Panc1 (cell line): ENCODE results near the gene STK17B.

ENCODE experiments used
- POLR2AphosphoS5 ChIP-seq: IDR thresholded peaks from 2 replicates; pipeline ENCODE4 v1.6.1; 2012; ENCODE audit warnings: mild to moderate bottlenecking, low read depth, low read length, moderate library complexity
- TF ChIP-seq, protein P1 (sequence below): fragments of 450-650 bp; IDR thresholded peaks from 2 replicates; pipeline ENCODE4 v1.5.1; 2017; ENCODE audit warnings: mild to moderate bottlenecking

DNA sequence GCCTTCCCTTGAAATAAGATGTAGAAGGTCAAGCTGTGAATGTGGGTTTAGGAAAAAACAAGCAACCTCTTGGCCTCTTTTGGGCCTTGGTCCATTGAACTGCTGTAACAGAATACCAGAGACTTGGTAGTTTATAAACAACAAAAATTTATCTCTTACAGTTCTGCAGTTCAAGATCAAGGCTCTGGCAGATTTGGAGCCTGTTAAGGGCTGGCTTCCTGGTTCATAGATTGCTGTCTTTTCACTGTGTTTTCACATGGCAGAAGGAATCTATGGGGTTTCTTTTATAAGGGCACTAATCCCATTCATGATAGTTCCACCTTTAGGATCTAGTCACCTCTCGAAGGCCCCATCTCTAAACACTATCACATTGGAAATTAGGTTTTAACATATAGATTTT lies 20.2 kb upstream of the STK17B start:
- TF ChIP-seq, protein P1, sequence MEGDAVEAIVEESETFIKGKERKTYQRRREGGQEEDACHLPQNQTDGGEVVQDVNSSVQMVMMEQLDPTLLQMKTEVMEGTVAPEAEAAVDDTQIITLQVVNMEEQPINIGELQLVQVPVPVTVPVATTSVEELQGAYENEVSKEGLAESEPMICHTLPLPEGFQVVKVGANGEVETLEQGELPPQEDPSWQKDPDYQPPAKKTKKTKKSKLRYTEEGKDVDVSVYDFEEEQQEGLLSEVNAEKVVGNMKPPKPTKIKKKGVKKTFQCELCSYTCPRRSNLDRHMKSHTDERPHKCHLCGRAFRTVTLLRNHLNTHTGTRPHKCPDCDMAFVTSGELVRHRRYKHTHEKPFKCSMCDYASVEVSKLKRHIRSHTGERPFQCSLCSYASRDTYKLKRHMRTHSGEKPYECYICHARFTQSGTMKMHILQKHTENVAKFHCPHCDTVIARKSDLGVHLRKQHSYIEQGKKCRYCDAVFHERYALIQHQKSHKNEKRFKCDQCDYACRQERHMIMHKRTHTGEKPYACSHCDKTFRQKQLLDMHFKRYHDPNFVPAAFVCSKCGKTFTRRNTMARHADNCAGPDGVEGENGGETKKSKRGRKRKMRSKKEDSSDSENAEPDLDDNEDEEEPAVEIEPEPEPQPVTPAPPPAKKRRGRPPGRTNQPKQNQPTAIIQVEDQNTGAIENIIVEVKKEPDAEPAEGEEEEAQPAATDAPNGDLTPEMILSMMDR, result no peak
- no peak for TF ChIP-seq POLR2AphosphoS5
